ENCODE results near the gene ACAN. TPM values are rescaled to one million over a fixed set of nuclear protein-coding genes. Genes with fewer than 3 reads are reported as not detected.
"Not testable (repeated sequence)": the region's sequence is repeated elsewhere in the genome, so short reads cannot be mapped to it uniquely, and the experiment has no call there.

ACAN gene
- polyA plus RNA-seq, 2 donors: 0.04 TPM; not detected in 1

- Histone ChIP-seq H3K4me3 (ENCODE audit: low read depth in 1 of 2, low read length in 2 of 2) (no peak overlapping the region), H3K9me3 (ENCODE audit: control insufficient read depth in 2 of 2, insufficient read depth in 1 of 2, low read depth in 1 of 2, low read length in 1 of 2) (no peaks in the 10 kb centered on the region), H3K4me1 (ENCODE audit: control insufficient read depth in 2 of 2, insufficient read depth in 2 of 2, low read length in 1 of 2) (no peaks in the 10 kb centered on the region), H3K36me3 (ENCODE audit: control insufficient read depth in 2 of 2, insufficient read depth in 2 of 2, low read length in 1 of 2) (no peaks in the 10 kb centered on the region), H3K27me3 (ENCODE audit: control insufficient read depth in 1 of 2, insufficient read depth in 2 of 2, low read length in 2 of 2) (no peaks in the 10 kb centered on the region), H3K27ac (ENCODE audit: low read depth in 2 of 2, low read length in 1 of 2) (no peak overlapping the region)
- 83 to 88% methylated on average over 5 of the region's 5 CpGs for WGBS, 2 donors
Measured at GRCh38 chr15:88917760-88918159, 114.5 kb downstream of the ACAN start.

- Histone ChIP-seq H3K36me3 (ENCODE audit: control insufficient read depth in 2 of 2, insufficient read depth in 2 of 2, low read length in 1 of 2) (no peaks in the 10 kb centered on the region), H3K4me3 (ENCODE audit: low read depth in 1 of 2, low read length in 2 of 2) (no peak overlapping the region), H3K9me3 (ENCODE audit: control insufficient read depth in 2 of 2, insufficient read depth in 1 of 2, low read depth in 1 of 2, low read length in 1 of 2) (no peaks in the 10 kb centered on the region), H3K27ac (ENCODE audit: low read depth in 2 of 2, low read length in 1 of 2) (no peak overlapping the region), H3K27me3 (ENCODE audit: control insufficient read depth in 1 of 2, insufficient read depth in 2 of 2, low read length in 2 of 2) (no peaks in the 10 kb centered on the region), H3K4me1 (ENCODE audit: control insufficient read depth in 2 of 2, insufficient read depth in 2 of 2, low read length in 1 of 2) (no peaks in the 10 kb centered on the region)
- WGBS, 2 donors: 14 to 18% methylated on average over 4 of the region's 4 CpGs
Measured at GRCh38 chr15:88918738-88919137, 115.5 kb downstream of the ACAN start.

- no peaks in the 10 kb centered on the region for H3K9me3 ChIP-seq (ENCODE audit: control insufficient read depth in 2 of 2, insufficient read depth in 1 of 2, low read depth in 1 of 2, low read length in 1 of 2)
- H3K27me3 ChIP-seq (ENCODE audit: control insufficient read depth in 1 of 2, insufficient read depth in 2 of 2, low read length in 2 of 2): no peaks in the 10 kb centered on the region
- H3K4me1 ChIP-seq (ENCODE audit: control insufficient read depth in 2 of 2, insufficient read depth in 2 of 2, low read length in 1 of 2): no peaks in the 10 kb centered on the region
- WGBS, 2 donors: 62 to 67% methylated on average over 9 of the region's 9 CpGs
- H3K27ac ChIP-seq (ENCODE audit: low read depth in 2 of 2, low read length in 1 of 2): no peak overlapping the region
- H3K36me3 ChIP-seq (ENCODE audit: control insufficient read depth in 2 of 2, insufficient read depth in 2 of 2, low read length in 1 of 2): no peaks in the 10 kb centered on the region
- no peak overlapping the region for H3K4me3 ChIP-seq (ENCODE audit: low read depth in 1 of 2, low read length in 2 of 2)
Measured at GRCh38 chr15:88920186-88920891, 117.1 kb downstream of the ACAN start.

GRCh38 chr15:88920892-88921435, 117.7 kb downstream of the ACAN start:
- H3K9me3 ChIP-seq (ENCODE audit: control insufficient read depth in 2 of 2, insufficient read depth in 1 of 2, low read depth in 1 of 2, low read length in 1 of 2); H3K27me3 ChIP-seq (ENCODE audit: control insufficient read depth in 1 of 2, insufficient read depth in 2 of 2, low read length in 2 of 2); H3K4me1 ChIP-seq (ENCODE audit: control insufficient read depth in 2 of 2, insufficient read depth in 2 of 2, low read length in 1 of 2); H3K4me3 ChIP-seq (ENCODE audit: low read depth in 1 of 2, low read length in 2 of 2); H3K27ac ChIP-seq (ENCODE audit: low read depth in 2 of 2, low read length in 1 of 2); H3K36me3 ChIP-seq (ENCODE audit: control insufficient read depth in 2 of 2, insufficient read depth in 2 of 2, low read length in 1 of 2): not testable (repeated sequence)
- 75 to 79% methylated on average over 12 of the region's 12 CpGs for WGBS, 2 donors

Other genes starting within 250 kb of the ACAN start
- gene AEN, start 182.1 kb upstream of the ACAN start, polyA plus RNA-seq: 10 to 100 TPM in 1 of 2 donors, 1 to 10 TPM in 1; 5.5 to 10.1 TPM
- 10 to 100 TPM; 25.1 to 30.4 TPM for gene ISG20, start 164.4 kb upstream of the ACAN start, polyA plus RNA-seq
- 1 to 10 TPM; 3.2 to 5.5 TPM for gene HAPLN3, start 92.1 kb downstream of the ACAN start, polyA plus RNA-seq
- gene MFGE8, start 109.9 kb downstream of the ACAN start, polyA plus RNA-seq: 10 to 100 TPM; 60.3 to 62.3 TPM